GM21423 (cell line): ENCODE measurements around the gene RAB24.
"Not testable (repeated sequence)": the region's sequence is repeated elsewhere in the genome, so short reads cannot be mapped to it uniquely, and the experiment has no call there.

ENCODE experiments used
- ATAC-seq: cut with Tn5 transposase; IDR thresholded peaks from one replicate; pipeline ENCODE4 v1.9.1; 2021; ENCODE audit warnings: mild to moderate bottlenecking, moderate library complexity; ENCODE audit not compliant: unreplicated experiment

The RAB24 gene

DNA sequence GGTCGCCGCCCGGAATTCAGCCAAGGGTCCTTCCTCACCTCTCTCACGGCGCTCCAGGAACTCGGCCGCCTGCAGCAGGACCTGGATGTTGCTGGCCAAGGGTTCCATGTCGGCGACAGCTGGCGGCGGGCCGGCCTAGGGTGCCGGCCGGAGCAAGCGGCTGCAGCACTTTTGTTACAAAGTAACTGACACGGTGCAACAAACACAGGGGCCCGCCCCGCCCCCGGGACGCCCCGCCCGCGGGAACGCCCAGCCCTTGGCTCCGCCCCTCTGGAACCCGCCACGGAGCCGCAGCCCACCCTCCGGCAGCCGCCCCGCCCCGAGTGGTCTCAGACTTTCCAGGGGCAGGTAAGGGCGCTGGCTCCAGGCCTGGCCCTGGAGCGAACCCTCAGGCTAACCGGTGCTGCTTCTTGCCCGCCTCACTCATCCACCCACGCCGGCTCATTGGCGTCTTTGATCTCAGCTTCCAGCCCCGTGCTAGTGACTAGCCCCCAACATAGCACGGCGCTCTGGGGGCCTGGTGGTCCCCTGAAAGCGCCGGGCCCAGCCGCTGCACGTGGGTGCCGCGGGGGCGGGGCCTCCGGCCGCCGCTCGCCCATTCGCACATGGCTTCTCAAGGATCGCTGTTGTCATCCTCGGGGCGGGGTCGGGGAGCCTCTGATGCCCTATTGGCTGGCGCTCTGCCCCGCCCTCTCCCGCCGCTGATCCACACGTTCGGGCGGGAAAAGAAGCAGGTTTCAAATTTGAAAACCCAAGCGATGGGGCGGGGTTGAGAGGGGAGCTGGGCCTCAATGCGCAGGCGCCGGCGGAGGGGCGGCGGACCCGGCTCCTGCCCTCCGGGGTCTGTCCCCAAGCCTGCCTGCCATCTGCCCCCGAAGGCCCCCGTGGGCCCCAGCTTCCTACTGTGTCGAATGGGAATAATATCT lies 8.5 kb upstream of the RAB24 start, which contains the start of gene MXD3:
Gene MXD3, minus strand, starts transcription at position 176 of the 926 bp plus-strand sequence. Its CDS starts 68 bp downstream, at position 108.
- ATAC-seq = peak; percentile 75

DNA sequence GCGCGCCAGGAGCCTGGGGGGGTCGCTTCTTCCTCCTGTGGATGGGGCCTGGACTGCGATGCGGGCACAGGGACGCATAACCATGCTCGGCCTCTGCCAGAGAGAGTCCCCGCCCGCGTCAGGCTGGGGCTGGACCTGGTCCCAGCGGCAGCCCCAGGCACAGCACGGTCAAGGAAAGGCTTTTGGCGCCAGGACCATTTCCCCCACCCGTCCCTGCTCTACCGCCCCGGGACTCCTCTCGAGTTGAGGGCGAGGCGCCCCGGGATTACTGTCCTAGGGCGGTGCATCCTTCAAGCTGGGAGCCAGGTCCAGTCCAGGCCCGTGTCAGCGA lies 7.8 kb upstream of the RAB24 start:
- ATAC-seq = no peak

DNA sequence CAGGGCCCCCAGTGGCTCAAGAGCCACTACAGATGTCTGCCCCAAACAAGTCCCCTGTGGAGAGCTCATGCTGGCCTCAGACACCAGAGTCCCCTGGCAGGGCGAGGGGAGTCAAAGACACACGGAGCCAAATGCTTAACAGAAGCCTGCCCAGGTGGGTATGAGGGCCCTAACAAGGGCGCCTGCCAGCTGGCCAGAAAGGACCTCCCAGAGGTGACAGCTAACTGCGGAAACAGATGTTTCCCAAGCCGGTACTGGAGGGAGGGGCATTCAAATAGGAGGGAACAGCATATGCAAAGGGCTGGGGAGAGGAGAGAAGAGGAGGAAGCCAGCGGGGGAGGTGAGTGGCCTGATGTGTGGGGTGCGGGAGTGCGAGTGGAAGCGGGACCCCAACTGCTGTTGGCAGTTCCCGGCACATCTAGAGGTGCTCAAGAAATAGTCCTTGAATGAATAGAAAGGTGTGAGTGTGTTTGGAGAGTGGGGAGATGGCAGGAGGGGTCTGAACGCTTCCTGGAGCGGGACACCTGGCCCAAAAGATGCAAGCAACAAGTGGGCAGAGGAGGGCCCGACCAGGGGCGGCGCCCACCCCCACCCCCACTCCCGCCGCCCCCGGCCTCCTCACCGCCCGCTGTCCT lies 7.4 kb upstream of the RAB24 start:
- no peak for ATAC-seq

GRCh38 chr5:177310332-177310731 lies 6.8 kb upstream of the RAB24 start:
- ATAC-seq = no peak

- ATAC-seq = no peak
Measured at GRCh38 chr5:177309351-177310191, 6.1 kb upstream of the RAB24 start.

GRCh38 chr5:177308740-177309139 lies 5.2 kb upstream of the RAB24 start:
- no peak for ATAC-seq

DNA sequence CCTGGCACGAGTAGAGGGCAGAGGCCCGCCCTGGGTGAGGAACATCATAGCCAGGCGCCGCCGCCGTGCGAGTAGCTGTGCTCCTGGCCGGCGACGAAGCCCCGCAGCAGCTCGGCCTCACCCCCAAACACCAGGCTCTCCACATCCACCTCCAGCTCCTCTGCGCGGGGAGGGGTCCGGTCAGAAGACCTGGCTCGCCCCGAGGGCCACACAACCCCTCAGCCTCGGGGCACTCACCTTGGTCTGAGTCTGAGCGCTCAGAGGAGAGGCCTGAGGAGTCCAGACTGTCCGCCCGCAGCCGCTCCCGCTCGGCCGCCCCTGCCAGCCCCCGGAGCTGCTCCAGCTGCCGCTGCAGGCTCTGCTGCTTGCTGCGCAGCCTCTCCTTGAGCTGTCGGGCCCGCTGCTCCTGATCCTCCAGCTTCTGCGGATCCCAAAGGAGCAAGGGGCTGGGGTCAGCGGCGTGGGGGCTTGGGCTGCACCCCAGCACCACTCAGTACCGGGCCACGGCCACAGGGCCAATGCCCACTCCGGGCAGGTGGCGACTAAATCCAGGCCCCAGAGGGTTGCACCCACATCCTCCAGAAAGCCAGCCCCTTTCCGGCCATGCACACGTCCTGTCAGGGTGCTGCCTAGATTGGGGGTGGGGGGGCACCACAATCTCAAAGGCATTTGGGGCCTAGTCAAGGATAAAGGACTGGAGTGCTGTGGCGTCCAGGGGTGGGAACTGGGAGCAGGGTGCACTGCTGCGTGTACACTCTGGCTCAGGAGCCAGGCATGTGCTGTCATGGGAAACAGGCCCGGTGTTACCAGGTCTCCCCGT lies 4.2 kb upstream of the RAB24 start:
- no peak for ATAC-seq

GRCh38 chr5:177306674-177307543 lies 3.4 kb upstream of the RAB24 start:
- ATAC-seq = no peak

GRCh38 chr5:177306103-177306640 lies 2.7 kb upstream of the RAB24 start:
- not testable (repeated sequence) for ATAC-seq

DNA sequence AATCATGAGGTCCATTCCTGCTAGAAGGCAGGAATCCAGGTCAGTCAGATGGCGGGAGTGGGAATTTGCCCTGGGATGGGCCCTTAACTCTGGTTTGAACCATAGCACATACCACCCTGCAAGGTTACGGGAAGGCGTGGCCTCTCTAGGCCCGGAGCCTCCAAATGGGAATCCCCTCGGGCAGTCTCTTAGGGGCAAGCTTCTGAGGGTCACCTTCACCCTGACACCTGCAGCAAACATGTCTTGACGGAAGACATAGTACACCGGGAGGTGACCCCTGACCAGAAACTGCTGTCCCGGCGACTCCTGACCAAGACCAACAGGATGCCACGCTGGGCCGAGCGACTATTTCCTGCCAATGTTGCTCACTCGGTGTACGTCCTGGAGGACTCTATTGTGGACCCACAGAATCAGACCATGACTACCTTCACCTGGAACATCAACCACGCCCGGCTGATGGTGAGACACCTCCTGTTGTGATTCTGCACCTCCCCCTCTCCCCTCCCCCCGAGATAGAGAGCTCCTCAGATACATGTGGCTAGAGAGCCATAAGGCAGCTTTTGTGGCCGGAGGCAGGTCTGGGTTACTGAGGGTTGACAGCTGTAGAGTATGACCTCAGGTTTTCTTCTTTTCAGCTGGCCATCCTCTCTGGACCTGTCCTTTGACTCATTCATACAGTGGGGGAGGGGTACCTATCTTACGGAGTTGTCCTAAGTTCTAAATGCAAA lies 1.0 kb upstream of the RAB24 start:
- no peak for ATAC-seq

GRCh38 chr5:177303925-177304391 lies 439 bp upstream of the RAB24 start:
- ATAC-seq = no peak

GRCh38 chr5:177302354-177303110 lies 987 bp downstream of the RAB24 start:
- no peak for ATAC-seq

DNA sequence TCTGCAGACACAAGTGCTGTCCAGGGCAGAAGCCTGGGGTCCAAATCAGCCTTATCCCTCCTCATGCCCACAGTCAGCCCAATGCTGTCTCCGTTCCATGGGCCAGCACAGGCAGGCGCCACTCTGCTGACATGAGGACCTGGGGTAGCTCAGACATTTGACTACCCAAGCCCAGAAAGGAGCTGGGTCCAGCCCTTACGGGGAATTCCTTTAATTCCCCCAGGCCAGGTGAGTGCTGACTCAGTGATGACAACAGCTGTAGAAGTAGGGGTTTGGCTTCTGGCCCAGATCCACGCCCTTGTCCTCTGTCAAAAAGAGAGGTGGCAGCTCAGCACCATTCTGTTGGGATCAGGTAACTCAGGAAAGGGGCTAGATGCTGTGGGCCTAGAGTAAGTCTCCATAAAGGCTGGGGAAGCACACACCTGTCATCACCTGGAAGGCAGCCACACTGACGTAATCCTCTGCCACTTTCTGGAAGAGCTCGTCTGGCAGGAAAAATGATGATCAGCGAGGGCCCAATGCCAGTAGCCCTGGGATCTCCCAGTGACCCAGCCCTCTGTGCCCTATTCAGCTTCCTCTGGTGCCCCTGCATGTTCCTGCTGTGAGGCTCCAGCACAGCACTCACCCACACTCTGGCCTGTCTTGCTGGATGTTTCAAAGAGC lies 1.9 kb downstream of the RAB24 start:
- no peak for ATAC-seq

- ATAC-seq = no peak
Measured at GRCh38 chr5:177300951-177301350, 2.6 kb downstream of the RAB24 start.

DNA sequence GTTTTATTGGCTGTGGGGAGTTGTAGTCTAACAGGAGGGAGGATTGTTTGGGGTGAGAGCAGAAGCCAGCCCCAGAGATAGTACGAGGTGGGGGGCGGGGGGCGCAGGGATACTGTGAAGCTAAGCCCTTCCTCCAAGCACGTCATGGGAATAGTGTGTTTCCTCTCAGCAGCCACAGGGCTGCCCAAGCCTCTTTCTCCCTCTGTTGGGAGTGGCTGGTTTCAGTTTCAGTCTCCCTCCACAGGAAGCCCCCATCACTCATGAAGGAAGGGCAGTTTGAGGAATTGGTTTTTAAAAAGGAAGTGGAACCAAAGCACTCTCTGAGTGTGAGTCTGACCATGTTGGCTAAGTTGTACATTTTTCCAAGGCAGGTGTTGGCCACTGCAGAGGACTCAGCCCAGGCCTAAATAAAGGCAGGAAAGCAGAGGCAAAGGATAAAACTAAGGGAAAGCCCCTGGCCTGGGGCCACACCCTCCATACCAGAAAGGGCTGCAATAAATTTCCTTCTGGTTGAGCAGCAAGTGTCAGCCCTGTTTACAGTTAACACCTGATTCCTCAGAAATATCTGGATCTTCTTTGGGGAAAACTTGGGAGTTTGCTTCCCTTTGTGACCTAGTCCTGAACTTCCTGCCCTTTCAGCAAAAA lies 3.2 kb downstream of the RAB24 start:
- ATAC-seq = peak; percentile 52

DNA sequence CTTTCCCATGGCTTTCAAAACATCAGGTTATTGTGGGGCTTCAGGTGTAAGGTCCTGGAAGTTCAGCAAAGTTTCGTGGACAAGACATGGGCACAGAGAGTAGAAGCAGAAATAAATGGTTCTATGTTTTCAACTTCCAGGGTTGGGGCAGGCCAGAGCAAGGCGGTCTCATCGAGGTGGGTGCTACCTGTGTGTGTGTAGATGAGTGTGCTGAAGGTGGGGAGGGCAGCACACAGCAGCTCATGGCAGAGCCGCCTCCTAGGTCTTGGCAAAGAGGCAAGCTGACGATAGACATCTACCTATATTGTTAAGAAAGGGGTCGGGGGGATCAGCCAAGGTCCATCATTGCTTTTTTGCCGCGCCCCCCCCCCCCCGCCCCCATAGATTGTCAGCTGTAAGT lies 3.8 kb downstream of the RAB24 start:
- ATAC-seq = no peak

DNA sequence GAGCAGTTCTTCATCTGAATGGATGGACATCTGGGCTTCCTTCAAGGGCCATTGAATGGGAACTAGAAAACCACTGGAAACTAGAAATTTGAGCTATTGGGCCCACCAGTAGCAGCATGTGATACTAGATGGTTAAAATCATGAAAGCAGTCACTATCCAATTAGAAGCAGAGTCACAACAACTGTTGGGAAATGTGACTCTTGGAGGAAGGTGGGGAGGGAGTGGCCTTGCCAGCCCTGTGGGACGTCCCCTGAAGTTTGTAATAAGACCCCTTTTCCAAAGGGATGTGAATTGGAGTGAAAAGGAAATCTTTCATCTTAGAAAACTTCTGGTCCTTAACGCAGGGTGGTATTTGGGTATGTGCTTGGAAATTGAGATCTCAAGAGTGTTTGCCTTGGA lies 5.6 kb downstream of the RAB24 start:
- ATAC-seq = no peak
